Measurements from ENCODE around the gene NAV2.
"Not testable (repeated sequence)": the region's sequence is repeated elsewhere in the genome, so short reads cannot be mapped to it uniquely, and the experiment has no call there.

NAV2 gene

GRCh38 chr11:19985111-19985510, 272.5 kb downstream of the NAV2 start:
- no peak for DNase-seq

DNA sequence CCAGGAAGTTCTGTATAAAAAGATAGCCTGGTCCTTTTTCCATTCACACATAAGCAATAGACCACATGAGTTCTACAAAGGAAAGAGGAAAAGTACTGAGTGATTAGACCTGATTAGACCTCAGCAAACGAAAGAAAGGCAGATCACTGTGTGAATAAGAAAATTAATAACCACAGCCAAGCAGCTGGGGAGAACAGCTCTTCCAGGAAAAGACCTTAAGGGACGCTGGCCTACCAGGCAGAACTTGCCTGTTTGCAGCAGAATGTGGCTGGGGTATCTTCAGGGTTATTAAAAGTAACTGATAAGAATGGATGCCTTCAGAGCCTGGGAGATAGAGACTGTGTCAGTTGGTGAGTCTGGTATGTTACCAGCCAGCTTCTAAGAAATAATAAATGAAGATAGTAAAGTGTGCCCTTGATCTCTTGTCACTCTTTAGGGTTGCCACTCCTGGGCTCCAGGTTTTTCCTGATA, 274.7 kb downstream of the NAV2 start:
- DNase-seq, result no peak

DNA sequence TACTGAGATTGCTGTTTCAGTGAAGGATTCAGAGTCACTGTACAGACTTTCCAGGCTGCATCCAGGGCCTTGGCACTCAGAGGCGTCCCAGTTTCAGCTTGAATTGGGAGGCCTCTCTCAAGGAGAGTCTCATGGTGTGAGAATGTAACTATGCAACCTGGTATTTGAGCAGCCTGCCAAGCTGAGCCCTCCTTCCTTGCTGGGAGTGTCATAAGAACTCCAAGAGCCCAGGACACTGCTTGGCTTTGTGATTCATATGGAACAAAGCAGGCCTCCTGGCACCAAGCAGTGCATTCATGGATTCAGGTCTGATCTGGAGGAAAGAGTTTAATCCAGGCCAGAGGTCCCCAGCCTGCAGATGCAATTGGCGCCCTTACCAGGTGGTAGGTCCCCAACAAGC, 276.0 kb downstream of the NAV2 start:
- no peak for DNase-seq

GRCh38 chr11:19989191-19989590, 276.6 kb downstream of the NAV2 start:
- no peak for DNase-seq

GRCh38 chr11:19992162-19992561, 279.5 kb downstream of the NAV2 start:
- DNase-seq, result no peak

DNA sequence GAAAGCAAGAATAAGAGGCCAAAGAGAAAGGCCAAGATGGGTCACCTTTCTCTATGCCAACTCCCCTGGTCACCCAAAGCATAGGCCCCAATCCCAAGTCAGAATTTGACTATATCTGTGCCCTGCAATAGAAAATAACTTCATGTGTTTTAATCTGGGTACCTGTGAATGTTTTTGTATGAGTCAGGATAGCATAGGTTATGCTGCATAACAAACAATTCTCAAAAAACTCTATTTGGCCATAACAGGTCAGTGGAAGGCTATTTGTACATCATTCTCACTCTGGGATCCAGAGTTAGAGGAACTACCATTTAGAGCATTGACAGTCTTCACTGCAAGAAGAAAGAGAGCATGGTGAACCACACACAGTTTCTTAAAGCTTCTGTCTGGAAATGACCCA, 280.4 kb downstream of the NAV2 start:
- no peak for DNase-seq

- no peak for DNase-seq
Measured at GRCh38 chr11:19994672-19995071, 282.0 kb downstream of the NAV2 start.

- no peak for DNase-seq
Measured at GRCh38 chr11:19995145-19995544, 282.5 kb downstream of the NAV2 start.

GRCh38 chr11:19996571-19996970, 283.9 kb downstream of the NAV2 start:
- DNase-seq, result no peak

- no peak for DNase-seq
Measured at GRCh38 chr11:20000022-20000350, 287.3 kb downstream of the NAV2 start.

DNA sequence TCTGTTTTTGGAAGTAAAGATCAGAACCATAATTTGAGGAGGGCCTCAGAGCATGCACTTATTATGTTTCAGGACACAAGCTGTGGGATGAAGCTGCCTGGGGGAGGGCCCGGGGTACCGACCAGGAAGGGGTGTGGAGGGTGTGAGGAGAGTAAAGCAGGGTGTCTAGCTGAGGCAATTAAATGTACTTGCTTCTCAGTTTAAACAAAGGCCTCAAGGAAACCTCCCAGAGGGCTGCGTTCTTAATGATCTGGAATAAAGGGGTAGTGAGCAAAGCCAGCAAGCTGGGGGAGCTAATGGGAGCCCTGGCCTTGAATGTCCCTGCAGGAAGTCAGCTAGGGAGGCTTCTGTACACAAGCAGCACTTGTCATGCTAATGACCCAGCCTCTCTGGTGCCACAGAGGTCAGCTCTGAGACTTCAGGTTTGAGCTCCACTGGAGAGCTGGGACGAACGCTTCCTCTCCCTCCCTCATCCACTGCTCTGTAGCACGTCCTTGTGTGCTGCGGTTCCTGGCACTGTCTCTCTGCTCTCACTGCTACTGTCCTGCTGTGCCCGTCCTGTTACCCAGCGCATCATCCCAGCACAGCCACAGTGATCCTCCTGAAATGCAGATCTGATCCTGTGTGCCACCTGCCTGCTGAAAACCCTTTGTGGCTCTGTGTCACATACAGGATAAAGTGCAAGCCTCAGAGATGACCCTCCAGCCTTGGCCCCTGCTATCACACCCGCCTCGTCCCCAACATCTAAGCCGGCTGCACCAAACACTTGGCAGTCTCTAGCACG, 287.9 kb downstream of the NAV2 start:
- DNase-seq, result no peak

GRCh38 chr11:20002312-20003216, 289.9 kb downstream of the NAV2 start:
- DNase-seq, result no peak

- DNase-seq, result no peak
Measured at GRCh38 chr11:20003351-20003750, 290.7 kb downstream of the NAV2 start.

GRCh38 chr11:20004866-20005265, 292.2 kb downstream of the NAV2 start:
- DNase-seq, result no peak

GRCh38 chr11:20005747-20006146, 293.1 kb downstream of the NAV2 start:
- no peak for DNase-seq

- DNase-seq, result not testable (repeated sequence)
Measured at GRCh38 chr11:20006618-20007017, 294.0 kb downstream of the NAV2 start.

DNA sequence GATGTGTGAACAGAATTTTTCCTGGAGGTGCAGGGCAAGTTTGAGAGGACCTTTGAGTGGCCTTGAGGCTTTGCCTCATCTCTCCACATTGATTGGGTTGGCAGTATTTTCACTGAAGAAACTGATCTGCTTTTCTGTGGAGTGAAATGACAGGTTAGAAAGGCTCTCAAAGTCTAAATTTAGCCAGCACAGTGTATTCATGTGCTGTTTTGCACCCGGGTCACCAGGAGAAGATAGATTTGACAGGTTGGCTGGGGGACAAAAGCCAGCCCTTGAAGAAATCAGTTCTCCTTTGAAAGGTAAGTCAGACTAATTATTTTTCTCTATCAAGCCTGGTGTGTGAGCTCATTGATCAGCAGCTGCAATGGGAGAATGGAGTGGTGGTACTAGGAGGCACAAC, 294.7 kb downstream of the NAV2 start:
- no peak for DNase-seq

DNA sequence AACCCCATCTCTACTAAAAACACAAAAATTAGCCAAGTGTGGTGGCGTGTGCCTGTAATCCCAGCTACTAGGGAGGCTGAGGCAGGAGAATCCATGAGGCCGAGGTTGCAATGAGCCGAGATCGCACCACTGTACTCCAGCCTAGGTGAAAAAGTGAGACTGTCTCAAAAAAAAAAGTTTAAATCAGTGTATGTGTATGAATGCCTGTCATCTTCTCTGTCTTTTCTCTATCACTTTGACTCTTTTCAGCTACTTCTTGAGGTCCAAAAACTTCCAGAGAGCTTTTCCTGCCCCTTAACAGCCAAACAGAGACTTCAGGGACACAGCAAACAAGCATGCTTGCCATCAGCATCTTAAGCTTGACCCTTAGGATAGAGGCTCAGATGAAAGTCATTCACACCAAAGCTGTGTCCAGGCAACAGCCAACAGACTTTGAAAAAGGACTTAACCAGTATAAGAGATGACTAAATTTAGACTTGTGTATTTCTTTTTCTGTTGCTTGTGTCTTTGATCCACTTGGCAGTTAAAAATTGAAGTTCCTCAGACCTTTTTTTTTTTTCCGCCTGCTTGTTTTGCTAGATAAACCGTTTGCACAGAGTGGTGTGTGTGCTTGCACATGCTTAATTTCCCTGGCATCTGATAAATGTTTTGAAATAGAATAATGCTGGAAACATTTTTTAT, 295.7 kb downstream of the NAV2 start:
- DNase-seq, result no peak

- no peak for DNase-seq
Measured at GRCh38 chr11:20008871-20009644, 296.4 kb downstream of the NAV2 start.

GRCh38 chr11:20010156-20010850, 297.7 kb downstream of the NAV2 start:
- DNase-seq, result no peak

- DNase-seq, result no peak
Measured at GRCh38 chr11:20010851-20011225, 298.2 kb downstream of the NAV2 start.

DNA sequence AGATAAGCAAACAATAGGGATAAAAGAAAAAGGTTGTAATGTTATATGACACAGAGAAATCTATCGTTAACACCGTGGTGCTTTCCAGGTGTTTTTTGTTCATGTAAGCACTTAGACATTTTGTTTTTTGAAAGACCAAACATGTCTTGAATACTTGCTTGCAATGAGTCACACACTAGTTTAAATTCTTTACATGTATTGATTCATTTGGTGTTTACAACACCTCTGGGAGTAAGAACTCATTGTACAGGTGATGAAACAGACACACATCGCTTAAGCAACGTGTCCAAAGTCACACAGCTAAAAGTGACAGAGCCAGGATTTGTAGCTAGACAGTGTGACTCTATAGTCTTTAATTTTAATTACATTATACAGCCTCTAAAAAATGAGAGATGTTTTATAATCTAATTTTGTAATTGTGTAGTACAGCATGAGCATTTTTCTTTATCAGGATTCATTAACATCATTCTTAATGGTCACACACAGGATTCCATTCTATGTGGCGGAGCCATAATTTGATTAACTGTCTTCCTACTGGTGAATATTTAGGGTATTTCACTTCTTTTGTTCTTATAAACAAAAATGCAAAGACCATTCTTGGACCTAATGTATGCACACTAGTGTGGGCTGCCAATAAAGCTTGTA, 298.8 kb downstream of the NAV2 start:
- DNase-seq, result no peak

Data from CD4-positive, alpha-beta T cell treated with Interleukin-15 for 1 hour (primary cell).